Measurements from ENCODE around the gene DNAJB2. TPM values are rescaled to one million over a fixed set of nuclear protein-coding genes. Genes with fewer than 3 reads are reported as not detected.
A peak's percentile ranks its signal among the peaks of the same experiment; 100 is the strongest.

DNAJB2 gene
- total and polyA plus RNA-seq, 2 of the 8 experiments (the other 6 are each of a cell fraction or from before 2014, with no cell fraction given), result 21.0 to 26.3 TPM

DNA sequence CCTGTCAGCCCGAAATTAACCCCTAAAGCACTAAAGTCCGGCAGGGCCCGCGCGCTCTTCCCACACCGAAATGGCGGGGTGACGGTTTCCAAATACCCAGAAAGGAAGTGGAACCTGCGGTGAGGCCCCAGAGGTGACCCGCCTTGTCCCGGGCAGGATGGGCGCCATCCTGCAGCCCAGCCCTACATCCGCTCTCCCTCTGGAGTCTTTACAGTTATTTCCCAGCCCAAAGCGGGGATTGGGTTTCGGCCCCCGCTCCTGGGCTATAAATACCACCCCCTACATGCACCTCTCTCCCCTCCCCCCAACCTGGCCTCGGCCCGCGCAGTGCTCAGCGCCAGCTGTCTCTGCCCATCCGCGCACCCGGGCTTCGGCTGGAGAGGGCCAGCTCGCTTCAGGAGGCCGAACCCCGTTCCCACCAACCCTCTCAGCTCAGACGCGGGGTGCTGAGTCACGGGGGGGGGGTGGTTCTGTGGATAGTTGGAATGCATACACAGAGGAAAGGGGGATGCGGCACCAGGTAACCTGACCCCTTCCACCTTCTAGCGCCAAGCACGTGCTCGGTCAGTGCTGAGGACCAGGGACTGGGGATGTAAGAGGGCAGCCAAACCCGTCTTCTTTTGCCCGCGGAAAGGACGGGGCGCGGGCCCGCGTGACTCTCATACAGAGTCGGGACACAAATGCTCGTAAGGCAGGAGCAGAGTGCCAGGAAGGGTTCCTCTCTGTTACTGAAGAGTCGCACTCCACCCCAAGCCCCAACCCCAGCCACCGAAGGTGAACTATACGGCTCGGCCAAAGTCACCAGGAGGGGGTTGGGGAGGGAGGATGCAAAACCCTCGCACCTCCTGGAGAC lies 26.0 kb upstream of the DNAJB2 start, which contains the start of gene TUBA4B (continued):
- TF ChIP-seq POLR2AphosphoS5 (IDR thresholded peaks at IDR 0.05; ENCODE audit: low read depth, low read length) (no peak; the same call in 1 of the 2 replicates), TCF12 (IDR thresholded peaks at IDR 0.05; ENCODE audit: low read depth, low read length) (no peak), KDM5A (IDR thresholded peaks at IDR 0.05; ENCODE audit: low read length) (no peak), KDM4A (IDR thresholded peaks at IDR 0.05; ENCODE audit: low read depth, low read length, severe bottlenecking) (peak; percentile 6), CTBP2 (IDR thresholded peaks at IDR 0.05; ENCODE audit: borderline replicate concordance, insufficient read depth, insufficient read length, low read length) (no peak), SAP30 (IDR thresholded peaks at IDR 0.05; ENCODE audit: insufficient read depth, insufficient replicate concordance, low read length) (no peak), CHD7 (IDR thresholded peaks at IDR 0.05; ENCODE audit: insufficient replicate concordance, low read length) (no peak), NRF1 (IDR thresholded peaks at IDR 0.05; ENCODE audit: low read depth, low read length) (no peak)
- TF ChIP-seq, protein P1, sequence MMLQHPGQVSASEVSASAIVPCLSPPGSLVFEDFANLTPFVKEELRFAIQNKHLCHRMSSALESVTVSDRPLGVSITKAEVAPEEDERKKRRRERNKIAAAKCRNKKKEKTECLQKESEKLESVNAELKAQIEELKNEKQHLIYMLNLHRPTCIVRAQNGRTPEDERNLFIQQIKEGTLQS (IDR thresholded peaks at IDR 0.05; ENCODE audit: insufficient read depth, low read depth, low read length), result no peak

All from H1 (cell line).